ENCODE measurements around the gene IFIT1.

- TF ChIP-seq CTCF (IDR thresholded peaks at IDR 0.05) (no peak), POLR2A (IDR thresholded peaks at IDR 0.05) (no peak)
Measured at GRCh38 chr10:89452193-89452592, 59.8 kb downstream of the IFIT1 start.

All from lower leg skin (tissue), 3 donors.